ENCODE data around the gene MRGPRX3.
A peak's percentile ranks its signal among the peaks of the same experiment; 100 is the strongest.
"Not testable (repeated sequence)": the region's sequence is repeated elsewhere in the genome, so short reads cannot be mapped to it uniquely, and the experiment has no call there.

Gene MRGPRX3

GRCh38 chr11:18132341-18132740, at the start of gene MRGPRX3:
Gene MRGPRX3, plus strand, starts transcription at chr11:18132571. Its CDS starts 4,632 bp downstream, at chr11:18137203.
- no peak for DNase-seq (ENCODE audit: low spot score)

GRCh38 chr11:18088366-18088765, 44.0 kb upstream of the MRGPRX3 start:
- no peak for DNase-seq (ENCODE audit: low spot score)

- DNase-seq (ENCODE audit: low spot score), result no peak
Observed at GRCh38 chr11:18088966-18089365, 43.4 kb upstream of the MRGPRX3 start.

- no peak for DNase-seq (ENCODE audit: low spot score)
Observed at GRCh38 chr11:18091731-18092130, 40.6 kb upstream of the MRGPRX3 start.

- no peak for DNase-seq (ENCODE audit: low spot score)
Observed at GRCh38 chr11:18093959-18094358, 38.4 kb upstream of the MRGPRX3 start.

- DNase-seq (ENCODE audit: low spot score), result no peak
Observed at GRCh38 chr11:18100926-18101656, 31.3 kb upstream of the MRGPRX3 start.

- DNase-seq (ENCODE audit: low spot score), result no peak
Observed at GRCh38 chr11:18105086-18105801, 27.1 kb upstream of the MRGPRX3 start.

GRCh38 chr11:18105802-18106574, 26.4 kb upstream of the MRGPRX3 start, which contains the start of gene SAAL1:
Gene SAAL1, minus strand, starts transcription at chr11:18106082. Its CDS starts 41 bp downstream, at chr11:18106041.
- DNase-seq (ENCODE audit: low spot score), result peak; percentile 86

- DNase-seq (ENCODE audit: low spot score), result no peak
Observed at GRCh38 chr11:18106688-18107087, 25.7 kb upstream of the MRGPRX3 start.

- no peak for DNase-seq (ENCODE audit: low spot score)
Observed at GRCh38 chr11:18108254-18108653, 24.1 kb upstream of the MRGPRX3 start.

- DNase-seq (ENCODE audit: low spot score), result no peak
Observed at GRCh38 chr11:18111005-18111404, 21.4 kb upstream of the MRGPRX3 start.

- DNase-seq (ENCODE audit: low spot score), result peak; percentile 51
Observed at GRCh38 chr11:18115360-18116127, 16.8 kb upstream of the MRGPRX3 start.

- not testable (repeated sequence) for DNase-seq (ENCODE audit: low spot score)
Observed at GRCh38 chr11:18121331-18121828, 11.0 kb upstream of the MRGPRX3 start.

- not testable (repeated sequence) for DNase-seq (ENCODE audit: low spot score)
Observed at GRCh38 chr11:18131115-18131514, 1.3 kb upstream of the MRGPRX3 start.

GRCh38 chr11:18135308-18135707, 2.9 kb downstream of the MRGPRX3 start:
- DNase-seq (ENCODE audit: low spot score), result no peak

- no peak for DNase-seq (ENCODE audit: low spot score)
Observed at GRCh38 chr11:18137186-18137800, 4.9 kb downstream of the MRGPRX3 start.

- DNase-seq (ENCODE audit: low spot score), result no peak
Observed at GRCh38 chr11:18140145-18140544, 7.8 kb downstream of the MRGPRX3 start.

GRCh38 chr11:18144243-18144642, 11.9 kb downstream of the MRGPRX3 start:
- DNase-seq (ENCODE audit: low spot score), result no peak

- DNase-seq (ENCODE audit: low spot score), result no peak
Observed at GRCh38 chr11:18145025-18145424, 12.7 kb downstream of the MRGPRX3 start.

- no peak for DNase-seq (ENCODE audit: low spot score)
Observed at GRCh38 chr11:18145837-18146236, 13.5 kb downstream of the MRGPRX3 start.

- DNase-seq (ENCODE audit: low spot score), result no peak
Observed at GRCh38 chr11:18151581-18151980, 19.2 kb downstream of the MRGPRX3 start.

Data from HuH-7.5 (cell line).